Mesendoderm (in vitro differentiated cells): Measurements from ENCODE around the gene APOA4.

Experiments
- DNase-seq: peaks from one replicate; pipeline ENCODE4 v3.0.0; 2013
- H2AK5ac ChIP-seq: 2 replicates; pipeline ENCODE4 v1.6.1; 2013; ENCODE audit warnings: low read length, inconsistent platforms
- H2BK120ac ChIP-seq: 2 replicates; pipeline ENCODE4 v1.6.1; 2013; ENCODE audit warnings: low read depth, mild to moderate bottlenecking, low read length, moderate library complexity, mixed read lengths
- H2BK15ac ChIP-seq: replicated peaks from 2 replicates; pipeline ENCODE4 v1.6.1; 2013; ENCODE audit warnings: low read depth, mild to moderate bottlenecking, moderate library complexity
- H2BK5ac ChIP-seq: 2 replicates; pipeline ENCODE4 v1.6.1; 2013; ENCODE audit warnings: low read length, inconsistent platforms
- H3K18ac ChIP-seq: 2 replicates; pipeline ENCODE4 v1.6.1; 2013; ENCODE audit warnings: mild to moderate bottlenecking, low read length, mixed read lengths
- H3K23ac ChIP-seq: one replicate; pipeline ENCODE4 v1.6.1; 2013; ENCODE audit warnings: low read length
- H3K27ac ChIP-seq: 2 replicates; pipeline ENCODE4 v1.5.1; 2013; ENCODE audit warnings: low read depth, mild to moderate bottlenecking, inconsistent platforms, low read length, moderate library complexity
- H3K27me3 ChIP-seq: 2 replicates; pipeline ENCODE4 v1.6.1; 2013; ENCODE audit warnings: low read length, control low read depth, mild to moderate bottlenecking, inconsistent platforms; ENCODE audit not compliant: insufficient read depth, poor library complexity
- H3K36me3 ChIP-seq: 2 replicates; pipeline ENCODE4 v1.6.1; 2013; ENCODE audit warnings: low read length, inconsistent platforms; ENCODE audit not compliant: control insufficient read depth, insufficient read depth
- H3K4ac ChIP-seq: one replicate; pipeline ENCODE4 v1.6.1; 2013; ENCODE audit warnings: low read depth, mild to moderate bottlenecking, low read length, moderate library complexity
- H3K4me1 ChIP-seq: 2 replicates; pipeline ENCODE4 v1.6.1; 2013; ENCODE audit warnings: low read depth, low read length, inconsistent platforms; ENCODE audit not compliant: control insufficient read depth
- H3K4me2 ChIP-seq: 2 replicates; pipeline ENCODE4 v1.6.1; 2013; ENCODE audit warnings: low read length
- H3K4me3 ChIP-seq: 2 replicates; pipeline ENCODE4 v1.5.1; 2013; ENCODE audit warnings: mild to moderate bottlenecking, low read length
- H3K56ac ChIP-seq: one replicate; pipeline ENCODE4 v1.6.1; 2013; ENCODE audit warnings: low read length
- H3K79me1 ChIP-seq: 2 replicates; pipeline ENCODE4 v1.6.1; 2013; ENCODE audit warnings: low read length, inconsistent platforms
- H3K79me2 ChIP-seq: 2 replicates; pipeline ENCODE4 v1.6.1; 2013; ENCODE audit warnings: mild to moderate bottlenecking, low read length; ENCODE audit not compliant: control insufficient read depth, insufficient read depth
- H3K9ac ChIP-seq: 2 replicates; pipeline ENCODE4 v1.6.1; 2013; ENCODE audit warnings: low read length, inconsistent platforms
- H4K5ac ChIP-seq: one replicate; pipeline ENCODE4 v1.6.1; 2013; ENCODE audit warnings: low read length
- H4K8ac ChIP-seq: one replicate; pipeline ENCODE4 v1.6.1; 2013; ENCODE audit warnings: low read depth, mild to moderate bottlenecking, control low read depth, low read length, moderate library complexity
- WGBS: extraction: QIAGEN DNeasy Blood & Tissue Kit; methylation state at CpG from one replicate; pipeline ENCODE4 v1.1.7; 2013; ENCODE audit warnings: low lambda C conversion rate, missing lambda C conversion rate; ENCODE audit not compliant: insufficient coverage; ENCODE audit errors: extremely low coverage; 5-methylcytosine and 5-hydroxymethylcytosine counted together

APOA4 gene

GRCh38 chr11:116861539-116861938 lies 38.4 kb upstream of the APOA4 start:
- H4K8ac ChIP-seq = no peak overlapping the region
- H4K5ac ChIP-seq = no peak overlapping the region
- no peak overlapping the region for H2BK15ac ChIP-seq
- peaks cover 4% of the 10 kb centered on the region for H3K36me3 ChIP-seq
- no peak overlapping the region for H3K56ac ChIP-seq
- no peak overlapping the region for H2BK5ac ChIP-seq
- no peaks in the 10 kb centered on the region for H3K27me3 ChIP-seq
- no peak overlapping the region for H3K27ac ChIP-seq
- no peak overlapping the region for H3K9ac ChIP-seq
- H3K4ac ChIP-seq = no peak overlapping the region
- no peak overlapping the region for H3K4me3 ChIP-seq
- no peaks in the 10 kb centered on the region for H3K4me1 ChIP-seq
- DNase-seq = no peak
- no peak overlapping the region for H3K4me2 ChIP-seq
- WGBS = no CpG with 5 or more reads among the region's 1 CpG
- H3K18ac ChIP-seq = no peak overlapping the region
- no peak overlapping the region for H2BK120ac ChIP-seq
- no peak overlapping the region for H2AK5ac ChIP-seq
- H3K23ac ChIP-seq = no peak overlapping the region
- H3K79me1 ChIP-seq = no peaks in the 10 kb centered on the region
- no peaks in the 10 kb centered on the region for H3K79me2 ChIP-seq

- Histone ChIP-seq H2AK5ac (no peak overlapping the region), H3K4me3 (no peak overlapping the region), H2BK120ac (no peak overlapping the region), H3K36me3 (peaks cover 4% of the 10 kb centered on the region), H3K27ac (no peak overlapping the region), H4K5ac (no peak overlapping the region), H3K18ac (no peak overlapping the region), H3K23ac (no peak overlapping the region), H3K27me3 (no peaks in the 10 kb centered on the region), H3K79me2 (no peaks in the 10 kb centered on the region), H3K56ac (no peak overlapping the region), H3K4me1 (no peaks in the 10 kb centered on the region), H2BK15ac (no peak overlapping the region), H3K9ac (no peak overlapping the region), H3K79me1 (no peaks in the 10 kb centered on the region), H2BK5ac (no peak overlapping the region), H4K8ac (no peak overlapping the region), H3K4me2 (no peak overlapping the region), H3K4ac (no peak overlapping the region)
- WGBS = no CpG with 5 or more reads among the region's 6 CpGs
- no peak for DNase-seq
These were observed 37.2 kb upstream of the APOA4 start for GRCh38 chr11:116860303-116860702.

GRCh38 chr11:116859175-116859574 lies 36.1 kb upstream of the APOA4 start:
- Histone ChIP-seq H3K36me3 (peaks cover 4% of the 10 kb centered on the region), H3K4me1 (no peaks in the 10 kb centered on the region), H4K8ac (no peak overlapping the region), H2AK5ac (no peak overlapping the region), H3K27me3 (no peaks in the 10 kb centered on the region), H3K23ac (no peak overlapping the region), H3K9ac (no peak overlapping the region), H2BK15ac (no peak overlapping the region), H3K56ac (no peak overlapping the region), H3K4me2 (no peak overlapping the region), H3K27ac (no peak overlapping the region), H3K4ac (no peak overlapping the region), H3K79me2 (no peaks in the 10 kb centered on the region), H3K79me1 (no peaks in the 10 kb centered on the region), H3K4me3 (no peak overlapping the region), H3K18ac (no peak overlapping the region), H2BK5ac (no peak overlapping the region), H4K5ac (no peak overlapping the region), H2BK120ac (no peak overlapping the region)
- DNase-seq = no peak
- WGBS = no CpG with 5 or more reads among the region's 8 CpGs

GRCh38 chr11:116857936-116858335 lies 34.8 kb upstream of the APOA4 start:
- no peaks in the 10 kb centered on the region for H3K4me1 ChIP-seq
- DNase-seq = peak; percentile 75
- no peak overlapping the region for H3K27ac ChIP-seq
- no peak overlapping the region for H3K4me3 ChIP-seq
- no CpG with 5 or more reads among the region's 7 CpGs for WGBS
- no peaks in the 10 kb centered on the region for H3K79me2 ChIP-seq
- no peaks in the 10 kb centered on the region for H3K79me1 ChIP-seq
- H3K4ac ChIP-seq = no peak overlapping the region
- H3K23ac ChIP-seq = no peak overlapping the region
- no peaks in the 10 kb centered on the region for H3K27me3 ChIP-seq
- peaks cover 4% of the 10 kb centered on the region for H3K36me3 ChIP-seq
- no peak overlapping the region for H2BK5ac ChIP-seq
- no peak overlapping the region for H2AK5ac ChIP-seq
- H3K4me2 ChIP-seq = no peak overlapping the region
- H3K56ac ChIP-seq = no peak overlapping the region
- H2BK120ac ChIP-seq = no peak overlapping the region
- no peak overlapping the region for H4K5ac ChIP-seq
- H4K8ac ChIP-seq = no peak overlapping the region
- no peak overlapping the region for H2BK15ac ChIP-seq
- H3K18ac ChIP-seq = no peak overlapping the region
- no peak overlapping the region for H3K9ac ChIP-seq

GRCh38 chr11:116857316-116857715 lies 34.2 kb upstream of the APOA4 start:
- no peak overlapping the region for H2AK5ac ChIP-seq
- DNase-seq = no peak
- H3K36me3 ChIP-seq = peaks cover 4% of the 10 kb centered on the region

GRCh38 chr11:116856423-116856822 lies 33.3 kb upstream of the APOA4 start:
- Histone ChIP-seq H3K27ac (no peak overlapping the region), H3K27me3 (no peaks in the 10 kb centered on the region), H3K4ac (no peak overlapping the region), H2BK5ac (no peak overlapping the region), H3K4me2 (no peak overlapping the region), H3K79me1 (no peaks in the 10 kb centered on the region), H2BK120ac (no peak overlapping the region), H2BK15ac (no peak overlapping the region), H3K79me2 (no peaks in the 10 kb centered on the region), H3K23ac (no peak overlapping the region), H3K4me1 (no peaks in the 10 kb centered on the region), H3K56ac (no peak overlapping the region), H4K5ac (no peak overlapping the region), H3K9ac (no peak overlapping the region), H4K8ac (no peak overlapping the region), H3K36me3 (peaks cover 1% of the 10 kb centered on the region), H2AK5ac (no peak overlapping the region), H3K18ac (no peak overlapping the region), H3K4me3 (no peak overlapping the region)
- DNase-seq = no peak
- no CpG with 5 or more reads among the region's 5 CpGs for WGBS

More at GRCh38 chr11:116857316-116857715, 34.2 kb upstream of the APOA4 start:
- Histone ChIP-seq H2BK5ac (no peak overlapping the region), H3K27ac (no peak overlapping the region), H3K79me2 (no peaks in the 10 kb centered on the region), H3K4me3 (no peak overlapping the region), H3K9ac (no peak overlapping the region), H3K4me1 (no peaks in the 10 kb centered on the region), H3K27me3 (no peaks in the 10 kb centered on the region), H3K18ac (no peak overlapping the region), H3K23ac (no peak overlapping the region), H3K79me1 (no peaks in the 10 kb centered on the region), H3K4ac (no peak overlapping the region), H3K56ac (no peak overlapping the region), H2BK120ac (no peak overlapping the region), H4K5ac (no peak overlapping the region), H4K8ac (no peak overlapping the region), H2BK15ac (no peak overlapping the region), H3K4me2 (no peak overlapping the region)
- no CpG with 5 or more reads among the region's 2 CpGs for WGBS
